ENCODE data around the gene SLC25A44.
A peak's percentile ranks its signal among the peaks of the same experiment; 100 is the strongest.
"Not testable (repeated sequence)": the region's sequence is repeated elsewhere in the genome, so short reads cannot be mapped to it uniquely, and the experiment has no call there.

SLC25A44 gene

GRCh38 chr1:156212130-156212529, 18.2 kb downstream of the SLC25A44 start:
- no peak for DNase-seq

GRCh38 chr1:156212833-156213643, 19.1 kb downstream of the SLC25A44 start, which contains the start of gene PMF1:
PMF1 (plus strand) TSS chr1:156213007; CDS start chr1:156213016, 9 bp downstream.
- DNase-seq, result peak; percentile 84 to 93 (median 92)

- no peak for DNase-seq
Observed at GRCh38 chr1:156213644-156213966, 19.7 kb downstream of the SLC25A44 start.

- DNase-seq, result peak in 1 of 4 experiments; percentile 21
Observed at GRCh38 chr1:156214024-156214748, 20.3 kb downstream of the SLC25A44 start.

- DNase-seq, result not testable (repeated sequence)
Observed at GRCh38 chr1:156216361-156217086, 22.6 kb downstream of the SLC25A44 start.

- peak in 1 of 4 experiments; percentile 18 for DNase-seq
Observed at GRCh38 chr1:156217871-156218270, 24.0 kb downstream of the SLC25A44 start.

- DNase-seq, result no peak
Observed at GRCh38 chr1:156220226-156220625, 26.3 kb downstream of the SLC25A44 start.

GRCh38 chr1:156221986-156222692, 28.2 kb downstream of the SLC25A44 start:
- no peak for DNase-seq

GRCh38 chr1:156225677-156226014, 31.7 kb downstream of the SLC25A44 start:
- no peak for DNase-seq

GRCh38 chr1:156226116-156226538, 32.2 kb downstream of the SLC25A44 start:
- DNase-seq, result no peak

- DNase-seq, result no peak
Observed at GRCh38 chr1:156226782-156227181, 32.9 kb downstream of the SLC25A44 start.

- no peak for DNase-seq
Observed at GRCh38 chr1:156228501-156228900, 34.6 kb downstream of the SLC25A44 start.

GRCh38 chr1:156229809-156230472, 36.0 kb downstream of the SLC25A44 start:
- no peak for DNase-seq

- DNase-seq, result no peak
Observed at GRCh38 chr1:156230473-156230837, 36.6 kb downstream of the SLC25A44 start.

GRCh38 chr1:156232201-156232894, 38.4 kb downstream of the SLC25A44 start:
- DNase-seq, result no peak

- no peak for DNase-seq
Observed at GRCh38 chr1:156233426-156234127, 39.7 kb downstream of the SLC25A44 start.

GRCh38 chr1:156236164-156236563, 42.3 kb downstream of the SLC25A44 start:
- DNase-seq, result no peak

- no peak for DNase-seq
Observed at GRCh38 chr1:156238248-156238647, 44.3 kb downstream of the SLC25A44 start.

GRCh38 chr1:156241311-156241811, 47.5 kb downstream of the SLC25A44 start:
- no peak for DNase-seq

- no peak for DNase-seq
Observed at GRCh38 chr1:156241926-156242325, 48.0 kb downstream of the SLC25A44 start, which contains the start of gene BGLAP. BGLAP (plus strand) TSS chr1:156242184; CDS start chr1:156242232, 48 bp downstream.

GRCh38 chr1:156242738-156243137, 48.8 kb downstream of the SLC25A44 start:
- no peak for DNase-seq
